HepG2 (cell line): ENCODE measurements around the gene CPT1B. TPM values are rescaled to one million over a fixed set of nuclear protein-coding genes. Genes with fewer than 3 reads are reported as not detected.

ENCODE experiments used
- DNMT3B ChIP-seq: conservative IDR thresholded peaks from 2 replicates; pipeline ENCODE4 v1.6.1; 2016; ENCODE audit warnings: missing biosample characterization, control low read depth
- EED ChIP-seq: sonication (generic); formaldehyde crosslinking; IDR thresholded peaks from 2 replicates; pipeline ENCODE4 v1.5.0; 2020; ENCODE audit warnings: mild to moderate bottlenecking, missing genetic modification reagents
- FIP1L1 ChIP-seq: fragments of 200-400 bp; formaldehyde crosslinking; IDR thresholded peaks from 2 replicates; pipeline ENCODE4 v1.6.1; 2018; ENCODE audit warnings: low read depth, mild to moderate bottlenecking, low read length, moderate library complexity, borderline replicate concordance; ENCODE audit not compliant: insufficient read depth
- GTF3A ChIP-seq: sonication (generic); formaldehyde crosslinking; conservative IDR thresholded peaks from 2 replicates; pipeline ENCODE4 v1.4.0; 2020; ENCODE audit warnings: mild to moderate bottlenecking, missing genetic modification reagents
- HNRNPUL1 ChIP-seq: fragments of 200-400 bp; formaldehyde crosslinking; IDR thresholded peaks from 2 replicates; pipeline ENCODE4 v1.6.1; 2017; ENCODE audit warnings: low read depth, mild to moderate bottlenecking, low read length, moderate library complexity
- KAT2B ChIP-seq: fragments of 150-350 bp; IDR thresholded peaks from 2 replicates; pipeline ENCODE4 v1.6.1; 2014; ENCODE audit warnings: low read depth, low read length, borderline replicate concordance
- NR2F2 ChIP-seq: IDR thresholded peaks from 2 replicates; pipeline ENCODE4 v1.6.1; 2012; ENCODE audit warnings: low read depth, inconsistent platforms, borderline replicate concordance
- PAF1 ChIP-seq: IDR thresholded peaks from 2 replicates; pipeline ENCODE4 v1.6.1; 2016; ENCODE audit warnings: missing genetic modification reagents, missing compliant biosample characterization
- RAD51 ChIP-seq: fragments of 450-650 bp; IDR thresholded peaks from 2 replicates; pipeline ENCODE4 v1.6.1; 2016; ENCODE audit warnings: borderline replicate concordance
- TAF1 ChIP-seq: sonication (generic); formaldehyde crosslinking; IDR thresholded peaks from 2 replicates; pipeline ENCODE4 v1.4.0; 2020; ENCODE audit warnings: missing genetic modification reagents
- TBP ChIP-seq: sonication (generic); formaldehyde crosslinking; IDR thresholded peaks from 2 replicates; pipeline ENCODE4 v1.5.0; 2020; ENCODE audit warnings: missing genetic modification reagents
- TERF1 ChIP-seq: sonication (generic); formaldehyde crosslinking; IDR thresholded peaks from 2 replicates; pipeline ENCODE4 v1.8.0; 2022; ENCODE audit warnings: mild to moderate bottlenecking, missing genetic modification reagents, moderate library complexity
- THAP7 ChIP-seq: sonication (generic); formaldehyde crosslinking; IDR thresholded peaks from 2 replicates; pipeline ENCODE4 v1.8.1; 2023; ENCODE audit warnings: mild to moderate bottlenecking, missing genetic modification reagents
- ZBTB38 ChIP-seq: sonication (generic); formaldehyde crosslinking; IDR thresholded peaks from 2 replicates; pipeline ENCODE4 v1.5.1; 2020; ENCODE audit warnings: mild to moderate bottlenecking, missing genetic modification reagents
- ZNF33B ChIP-seq: sonication (generic); formaldehyde crosslinking; IDR thresholded peaks from 2 replicates; pipeline ENCODE4 v1.5.1; 2020; ENCODE audit warnings: mild to moderate bottlenecking, missing genetic modification reagents
- ZNF383 ChIP-seq: sonication (generic); formaldehyde crosslinking; IDR thresholded peaks from 2 replicates; pipeline ENCODE4 v1.4.0; 2020; ENCODE audit warnings: missing genetic modification reagents, mild to moderate bottlenecking, borderline replicate concordance
- ZNF598 ChIP-seq: sonication (generic); formaldehyde crosslinking; IDR thresholded peaks from 2 replicates; pipeline ENCODE4 v1.5.1; 2020; ENCODE audit warnings: mild to moderate bottlenecking, missing genetic modification reagents, borderline replicate concordance
- ZNF724P ChIP-seq: sonication (generic); formaldehyde crosslinking; IDR thresholded peaks from 2 replicates; pipeline ENCODE4 v1.8.0; 2022; ENCODE audit warnings: missing genetic modification reagents, borderline replicate concordance
- ZNF766 ChIP-seq: sonication (generic); formaldehyde crosslinking; IDR thresholded peaks from 2 replicates; pipeline ENCODE4 v1.5.0; 2020; ENCODE audit warnings: missing genetic modification reagents, borderline replicate concordance
- polyA plus RNA-seq, 8 experiments: library from polyadenylated mRNA; depleted of rRNA in 3 of 8; stranded (reverse) in 7 of 8; unstranded in 1 of 8; fragments of >200 nt; fragmentation: Illumina TruSeq in 4 of 8; extraction: Trizol in 4 of 8; gene quantifications; 2 replicates each; pipeline versions ENCODE4 v1.2.1 to v1.2.3, GENCODE V29; 2011 to 2016; ENCODE audit warnings: low read depth in 4 of 8, missing spikeins in 1 of 8, mixed read lengths in 1 of 8; ENCODE audit not compliant: insufficient read depth in 1 of 8
- total RNA-seq, 5 experiments: library from RNA; depleted of rRNA; stranded (reverse); fragments of >200 nt; fragmentation: Illumina TruSeq; extraction: Trizol; gene quantifications; 2 replicates each; pipeline ENCODE4 v1.2.3, GENCODE V29; 2016; ENCODE audit warnings: low read depth in 1 of 5
- TF ChIP-seq, protein P1 (sequence below): sonication (generic); formaldehyde crosslinking; IDR thresholded peaks from 2 replicates; pipeline ENCODE4 v1.5.1; 2020; ENCODE audit warnings: mild to moderate bottlenecking, missing genetic modification reagents, borderline replicate concordance
- TF ChIP-seq, protein P2 (sequence below), 2 experiments: fragments of 450-650 bp in 1 of 2; sonication (generic) in 1 of 2; formaldehyde crosslinking; IDR thresholded peaks; 2 replicates each; pipeline versions ENCODE4 v1.5.0 to v1.8.0; 2020 to 2022; ENCODE audit warnings: mild to moderate bottlenecking in 1 of 2, missing genetic modification reagents in 1 of 2

CPT1B gene
- total and polyA plus RNA-seq, 2 of the 13 experiments (the other 11 are each of a cell fraction or from before 2014, with no cell fraction given), result 9.2 to 19.5 TPM

- TF ChIP-seq, protein P1, sequence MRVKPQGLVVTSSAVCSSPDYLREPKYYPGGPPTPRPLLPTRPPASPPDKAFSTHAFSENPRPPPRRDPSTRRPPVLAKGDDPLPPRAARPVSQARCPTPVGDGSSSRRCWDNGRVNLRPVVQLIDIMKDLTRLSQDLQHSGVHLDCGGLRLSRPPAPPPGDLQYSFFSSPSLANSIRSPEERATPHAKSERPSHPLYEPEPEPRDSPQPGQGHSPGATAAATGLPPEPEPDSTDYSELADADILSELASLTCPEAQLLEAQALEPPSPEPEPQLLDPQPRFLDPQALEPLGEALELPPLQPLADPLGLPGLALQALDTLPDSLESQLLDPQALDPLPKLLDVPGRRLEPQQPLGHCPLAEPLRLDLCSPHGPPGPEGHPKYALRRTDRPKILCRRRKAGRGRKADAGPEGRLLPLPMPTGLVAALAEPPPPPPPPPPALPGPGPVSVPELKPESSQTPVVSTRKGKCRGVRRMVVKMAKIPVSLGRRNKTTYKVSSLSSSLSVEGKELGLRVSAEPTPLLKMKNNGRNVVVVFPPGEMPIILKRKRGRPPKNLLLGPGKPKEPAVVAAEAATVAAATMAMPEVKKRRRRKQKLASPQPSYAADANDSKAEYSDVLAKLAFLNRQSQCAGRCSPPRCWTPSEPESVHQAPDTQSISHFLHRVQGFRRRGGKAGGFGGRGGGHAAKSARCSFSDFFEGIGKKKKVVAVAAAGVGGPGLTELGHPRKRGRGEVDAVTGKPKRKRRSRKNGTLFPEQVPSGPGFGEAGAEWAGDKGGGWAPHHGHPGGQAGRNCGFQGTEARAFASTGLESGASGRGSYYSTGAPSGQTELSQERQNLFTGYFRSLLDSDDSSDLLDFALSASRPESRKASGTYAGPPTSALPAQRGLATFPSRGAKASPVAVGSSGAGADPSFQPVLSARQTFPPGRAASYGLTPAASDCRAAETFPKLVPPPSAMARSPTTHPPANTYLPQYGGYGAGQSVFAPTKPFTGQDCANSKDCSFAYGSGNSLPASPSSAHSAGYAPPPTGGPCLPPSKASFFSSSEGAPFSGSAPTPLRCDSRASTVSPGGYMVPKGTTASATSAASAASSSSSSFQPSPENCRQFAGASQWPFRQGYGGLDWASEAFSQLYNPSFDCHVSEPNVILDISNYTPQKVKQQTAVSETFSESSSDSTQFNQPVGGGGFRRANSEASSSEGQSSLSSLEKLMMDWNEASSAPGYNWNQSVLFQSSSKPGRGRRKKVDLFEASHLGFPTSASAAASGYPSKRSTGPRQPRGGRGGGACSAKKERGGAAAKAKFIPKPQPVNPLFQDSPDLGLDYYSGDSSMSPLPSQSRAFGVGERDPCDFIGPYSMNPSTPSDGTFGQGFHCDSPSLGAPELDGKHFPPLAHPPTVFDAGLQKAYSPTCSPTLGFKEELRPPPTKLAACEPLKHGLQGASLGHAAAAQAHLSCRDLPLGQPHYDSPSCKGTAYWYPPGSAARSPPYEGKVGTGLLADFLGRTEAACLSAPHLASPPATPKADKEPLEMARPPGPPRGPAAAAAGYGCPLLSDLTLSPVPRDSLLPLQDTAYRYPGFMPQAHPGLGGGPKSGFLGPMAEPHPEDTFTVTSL (CRISPR knock-in tag), result no peak
- TF ChIP-seq GTF3A (no peak), ZNF724P (CRISPR knock-in tag) (no peak), ZNF383 (CRISPR knock-in tag) (no peak), NR2F2 (peak; percentile 18; the same call in 1 of the 2 replicates), THAP7 (CRISPR knock-in tag) (no peak; the same call in 1 of the 2 replicates), EED (CRISPR knock-in tag) (no peak), TBP (CRISPR knock-in tag) (no peak), TERF1 (no peak), ZNF766 (CRISPR knock-in tag) (no peak), TAF1 (CRISPR knock-in tag) (peak; percentile 63), ZNF33B (CRISPR knock-in tag) (0 out of 2 replicates have a peak, but pooled peaks have one; percentile 50), RAD51 (no peak), KAT2B (no peak), FIP1L1 (no peak), ZNF598 (CRISPR knock-in tag) (peak; percentile 85; the same call in 1 of the 2 replicates), ZBTB38 (CRISPR knock-in tag) (peak; percentile 61; the same call in 1 of the 2 replicates), HNRNPUL1 (no peak), DNMT3B (no peak), PAF1 (CRISPR knock-in tag) (no peak)
- TF ChIP-seq, protein P2, sequence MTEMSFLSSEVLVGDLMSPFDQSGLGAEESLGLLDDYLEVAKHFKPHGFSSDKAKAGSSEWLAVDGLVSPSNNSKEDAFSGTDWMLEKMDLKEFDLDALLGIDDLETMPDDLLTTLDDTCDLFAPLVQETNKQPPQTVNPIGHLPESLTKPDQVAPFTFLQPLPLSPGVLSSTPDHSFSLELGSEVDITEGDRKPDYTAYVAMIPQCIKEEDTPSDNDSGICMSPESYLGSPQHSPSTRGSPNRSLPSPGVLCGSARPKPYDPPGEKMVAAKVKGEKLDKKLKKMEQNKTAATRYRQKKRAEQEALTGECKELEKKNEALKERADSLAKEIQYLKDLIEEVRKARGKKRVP (CRISPR knock-in tag; IDR thresholded peaks at IDR 0.05), result no peak
These were observed 15.5 kb downstream of the CPT1B start, which contains the start of gene SYCE3 (continued) for GRCh38 chr22:50562523-50563412.
